IMR-90 (cell line): ENCODE measurements around the gene ARMH1. TPM values are rescaled to one million over a fixed set of nuclear protein-coding genes. Genes with fewer than 3 reads are reported as not detected.

Experiments used
- ATAC-seq: fragments of 200-7000 bp; cut with Tn5 transposase; 2 replicates; pipeline ENCODE4 v1.9.1; 2020; ENCODE audit warnings: low read depth, mild to moderate bottlenecking, moderate library complexity
- BruUV-seq: library from RNA; stranded (reverse); fragments of 400-500 nt; replicated peaks from 2 replicates; lab custom pipeline; 2021; lab: Mats Ljungman, UMichigan
- CTCF ChIA-PET: fragments of 300-600 bp; formaldehyde crosslinking; extraction: SDS; loops from one replicate; lab custom pipeline; 2021; ENCODE audit warnings: antibody characterized with exemption; lab: Yijun Ruan, JAX
- POLR2A ChIA-PET: fragments of 300-600 bp; sonication (Branson Sonifier 250); formaldehyde crosslinking; loops from one replicate; lab custom pipeline; 2022; ENCODE audit warnings: antibody characterized with exemption; ENCODE audit not compliant: unreplicated experiment; lab: Charles Lee
- DNase-seq: peaks from one replicate; pipeline ENCODE4 v3.0.0; 2013
- H2AFZ ChIP-seq: replicated peaks from 2 replicates; pipeline ENCODE3; 2013; ENCODE audit warnings: low read length, mild to moderate bottlenecking; ENCODE audit not compliant: poor library complexity
- H2AK5ac ChIP-seq: 2 replicates; pipeline ENCODE4 v1.6.1; 2013; ENCODE audit warnings: low read depth, low read length, inconsistent platforms
- H2AK9ac ChIP-seq: replicated peaks from 2 replicates; pipeline ENCODE3; 2013; ENCODE audit warnings: mild to moderate bottlenecking, low read depth, low read length, moderate library complexity; ENCODE audit not compliant: poor library complexity
- H2BK120ac ChIP-seq: 2 replicates; pipeline ENCODE4 v1.6.1; 2013; ENCODE audit warnings: low read depth, low read length, inconsistent platforms
- H2BK15ac ChIP-seq: 3 replicates; pipeline ENCODE4 v1.6.1; 2013; ENCODE audit warnings: low read depth, low read length, inconsistent platforms
- H2BK20ac ChIP-seq: 2 replicates; pipeline ENCODE4 v1.6.1; 2013; ENCODE audit warnings: low read depth, mild to moderate bottlenecking, inconsistent platforms, low read length, moderate library complexity
- H2BK5ac ChIP-seq: 2 replicates; pipeline ENCODE4 v1.6.1; 2013; ENCODE audit warnings: mild to moderate bottlenecking, low read depth, low read length, inconsistent platforms; ENCODE audit not compliant: poor library complexity, severe bottlenecking
- H3K14ac ChIP-seq: replicated peaks from 2 replicates; pipeline ENCODE4 v1.6.1; 2013; ENCODE audit warnings: low read depth, low read length, inconsistent platforms
- H3K18ac ChIP-seq: 2 replicates; pipeline ENCODE4 v1.6.1; 2013; ENCODE audit warnings: low read depth, low read length, control low read depth
- H3K23ac ChIP-seq: 2 replicates; pipeline ENCODE4 v1.6.1; 2013; ENCODE audit warnings: low read depth, low read length, inconsistent platforms
- H3K27ac ChIP-seq: 2 replicates; pipeline ENCODE4 v1.5.1; 2013; ENCODE audit warnings: mild to moderate bottlenecking, control low read depth, low read length; ENCODE audit not compliant: insufficient read depth
- H3K27me3 ChIP-seq: 2 replicates; pipeline ENCODE4 v1.6.1; 2013; ENCODE audit warnings: low read length; ENCODE audit not compliant: control insufficient read depth, insufficient read depth
- H3K36me3 ChIP-seq: 2 replicates; pipeline ENCODE4 v1.6.1; 2013; ENCODE audit warnings: low read length, mixed read lengths; ENCODE audit not compliant: control insufficient read depth, insufficient read depth
- H3K4ac ChIP-seq: 2 replicates; pipeline ENCODE4 v1.6.1; 2013; ENCODE audit warnings: low read depth, low read length, inconsistent platforms
- H3K4me1 ChIP-seq: 2 replicates; pipeline ENCODE4 v1.6.1; 2013; ENCODE audit warnings: low read length, mixed read lengths; ENCODE audit not compliant: control insufficient read depth, insufficient read depth
- H3K4me2 ChIP-seq: 2 replicates; pipeline ENCODE4 v1.6.1; 2013; ENCODE audit warnings: low read depth, mild to moderate bottlenecking, control low read depth, low read length, moderate library complexity
- H3K4me3 ChIP-seq: 2 replicates; pipeline ENCODE4 v1.5.1; 2013; ENCODE audit warnings: low read depth, mild to moderate bottlenecking, control low read depth, low read length, moderate library complexity; ENCODE audit not compliant: insufficient read depth
- H3K56ac ChIP-seq: 2 replicates; pipeline ENCODE4 v1.6.1; 2013; ENCODE audit warnings: low read length, inconsistent platforms; ENCODE audit not compliant: insufficient read depth; ENCODE audit errors: extremely low read depth
- H3K79me1 ChIP-seq, 2 experiments: 2 replicates each; pipeline ENCODE4 v1.6.1; 2013; ENCODE audit warnings: low read length in 2 of 2, inconsistent platforms in 1 of 2, low read depth in 1 of 2
- H3K9ac ChIP-seq: 2 replicates; pipeline ENCODE4 v1.6.1; 2013; ENCODE audit warnings: low read depth, low read length, control low read depth
- H3K9me1 ChIP-seq: 2 replicates; pipeline ENCODE4 v1.6.1; 2013; ENCODE audit warnings: low read length, inconsistent platforms; ENCODE audit not compliant: insufficient read depth
- H3K9me3 ChIP-seq: 2 replicates; pipeline ENCODE4 v1.6.1; 2013; ENCODE audit warnings: low read length; ENCODE audit not compliant: control insufficient read depth, insufficient read depth
- H4K20me1 ChIP-seq: 2 replicates; pipeline ENCODE4 v1.6.1; 2013; ENCODE audit warnings: low read length, inconsistent platforms; ENCODE audit not compliant: insufficient read depth
- H4K5ac ChIP-seq: 2 replicates; pipeline ENCODE4 v1.6.1; 2013; ENCODE audit warnings: mild to moderate bottlenecking, low read depth, low read length, control low read depth
- H4K8ac ChIP-seq, 2 experiments: 2 replicates each; pipeline ENCODE4 v1.6.1; 2013; ENCODE audit warnings: low read depth in 2 of 2, low read length in 2 of 2, control low read depth in 1 of 2, inconsistent platforms in 1 of 2
- H4K91ac ChIP-seq: 2 replicates; pipeline ENCODE4 v1.6.1; 2013; ENCODE audit warnings: low read depth, low read length, inconsistent platforms; ENCODE audit not compliant: insufficient read depth
- CHD1 ChIP-seq: IDR thresholded peaks from 2 replicates; pipeline ENCODE4 v1.6.1; 2012; ENCODE audit warnings: low read depth, low read length, improper control_type of control experiment
- FOS ChIP-seq: fragments of 150-350 bp; IDR thresholded peaks from 2 replicates; pipeline ENCODE4 v1.6.1; 2016; ENCODE audit warnings: low read depth, low read length
- MAFK ChIP-seq: IDR thresholded peaks from 2 replicates; pipeline ENCODE4 v1.6.1; 2012; ENCODE audit warnings: low read depth, low read length, improper control_type of control experiment
- MAZ ChIP-seq: IDR thresholded peaks from 2 replicates; pipeline ENCODE4 v1.6.1; 2012; ENCODE audit warnings: low read depth, mild to moderate bottlenecking, low read length, improper control_type of control experiment, moderate library complexity, borderline replicate concordance
- POLR2A ChIP-seq: IDR thresholded peaks from 2 replicates; pipeline ENCODE4 v1.6.1; 2012; ENCODE audit warnings: mild to moderate bottlenecking, low read depth, low read length
- RFX5 ChIP-seq: IDR thresholded peaks from 2 replicates; pipeline ENCODE4 v1.8.0; 2012; ENCODE audit warnings: low read depth, mild to moderate bottlenecking, low read length, moderate library complexity
- SMC3 ChIP-seq: fragments of 150-350 bp; IDR thresholded peaks from 2 replicates; pipeline ENCODE4 v1.6.1; 2016; ENCODE audit warnings: low read depth, mild to moderate bottlenecking, antibody characterized with exemption, low read length, moderate library complexity
- WGBS, 2 experiments: methylation state at CpG; one replicate each; pipeline versions ENCODE4 v1.1.5 to v1.1.7; 2013; ENCODE audit warnings: missing lambda C conversion rate in 2 of 2; ENCODE audit not compliant: insufficient read length in 1 of 2; ENCODE audit errors: extremely low coverage in 2 of 2; 5-methylcytosine and 5-hydroxymethylcytosine counted together
- dilution Hi-C: fragments of 300-500 bp; cut with HindIII; formaldehyde crosslinking; loops from one replicate; pipeline ENCODE4 v1.14.3; 2018; ENCODE audit warnings: low sequenced_read_pairs; ENCODE audit not compliant: unreplicated experiment
- in situ Hi-C: fragments of 300-500 bp; cut with MboI; formaldehyde crosslinking; loops from 3 replicates; pipeline ENCODE4 v1.14.3; 2019; ENCODE audit warnings: low sequenced_read_pairs, inconsistent platforms, mixed read lengths
- intact Hi-C: fragments of 100-400 bp; cut with micrococcal nuclease; formaldehyde crosslinking; loops from 2 replicates; pipeline ENCODE4 v1.10.0; 2022
- polyA plus RNA-seq, 3 experiments: library from polyadenylated mRNA; depleted of rRNA; stranded (reverse); fragments of >200 nt; gene quantifications; 2 replicates each; pipeline ENCODE4 v1.2.3, GENCODE V29; 2012; ENCODE audit warnings: low replicate concordance in 1 of 3
- total RNA-seq: library from RNA; depleted of rRNA; stranded (reverse); fragments of >200 nt; gene quantifications from 2 replicates; pipeline ENCODE4 v1.2.3, GENCODE V29; 2012
- TF ChIP-seq, protein P1 (sequence below): fragments of 150-350 bp; IDR thresholded peaks from 2 replicates; pipeline ENCODE4 v1.6.1; 2017; ENCODE audit warnings: mild to moderate bottlenecking, antibody characterized with exemption, low read length, low read depth

Gene ARMH1
- total and polyA plus RNA-seq, 2 of the 4 experiments (the other 2 are of a cell fraction): 0.36 to 0.72 TPM

DNA sequence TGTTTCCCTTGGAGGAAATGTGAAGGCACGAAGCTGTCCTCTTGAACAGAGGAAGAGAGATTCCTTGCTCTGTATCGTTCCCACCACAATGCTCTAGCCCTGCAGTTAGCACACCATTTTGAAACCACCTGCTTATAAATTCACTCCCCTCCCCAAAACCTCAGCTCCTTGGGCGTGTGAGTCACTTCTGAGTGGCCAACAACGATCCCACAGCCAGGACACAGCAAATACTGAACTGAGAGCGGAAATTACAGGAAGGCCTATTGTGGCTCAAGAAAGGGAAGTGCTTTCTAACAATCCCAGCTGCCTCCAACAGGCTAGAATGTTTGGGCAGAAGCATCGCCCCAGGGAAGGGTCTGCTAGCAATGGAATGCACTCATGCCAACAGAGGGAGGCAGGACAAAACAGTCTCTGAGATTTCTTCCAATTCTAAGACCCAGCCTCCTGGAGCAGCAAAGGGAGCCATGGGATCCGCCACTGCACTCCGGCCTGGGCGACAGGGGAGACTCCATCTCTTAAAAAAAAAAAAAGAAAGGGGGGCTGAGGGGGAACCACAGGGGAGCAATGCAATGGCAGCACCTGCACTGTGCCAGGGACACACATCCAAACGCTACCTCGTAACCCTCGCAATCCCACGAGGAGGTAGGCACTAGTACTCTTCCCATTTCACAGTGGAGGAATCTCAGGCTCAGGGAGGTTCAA is 2.1 kb upstream of the ARMH1 start:
- H3K4me2 ChIP-seq: no peak overlapping the region
- H3K9me3 ChIP-seq: no peaks in the 10 kb centered on the region
- no peak overlapping the region for H3K4ac ChIP-seq
- peak; percentile 44 for DNase-seq
- H3K4me1 ChIP-seq: peaks cover 6% of the 10 kb centered on the region
- H3K27ac ChIP-seq: no peak overlapping the region
- H4K5ac ChIP-seq: no peak overlapping the region
- POLR2A ChIA-PET: no interaction called here
- no peaks in the 10 kb centered on the region for H3K27me3 ChIP-seq
- no peak overlapping the region for H2BK5ac ChIP-seq
- H4K91ac ChIP-seq: no peak overlapping the region
- WGBS, 2 experiments: 64% methylated on average over 3 of the region's 13 CpGs; no CpG with 5 or more reads in 1 of the 2 experiments
- H4K8ac ChIP-seq: no peak overlapping the region
- no peak overlapping the region for H3K56ac ChIP-seq
- no peak overlapping the region for H3K23ac ChIP-seq
- dilution Hi-C loops (no loop called here), in situ Hi-C loops (no loop called here), intact Hi-C loops (no loop called here)
- no peak overlapping the region for H2BK15ac ChIP-seq
- H3K4me3 ChIP-seq: no peak overlapping the region
- no peak overlapping the region for H2BK20ac ChIP-seq
- H2AFZ ChIP-seq: peak overlapping the region; percentile 77
- no peak overlapping the region for H3K14ac ChIP-seq
- no peaks in the 10 kb centered on the region for H4K20me1 ChIP-seq
- ATAC-seq: no peak
- TF ChIP-seq RFX5: no peak
- TF ChIP-seq MAFK: no peak
- TF ChIP-seq, protein P1, sequence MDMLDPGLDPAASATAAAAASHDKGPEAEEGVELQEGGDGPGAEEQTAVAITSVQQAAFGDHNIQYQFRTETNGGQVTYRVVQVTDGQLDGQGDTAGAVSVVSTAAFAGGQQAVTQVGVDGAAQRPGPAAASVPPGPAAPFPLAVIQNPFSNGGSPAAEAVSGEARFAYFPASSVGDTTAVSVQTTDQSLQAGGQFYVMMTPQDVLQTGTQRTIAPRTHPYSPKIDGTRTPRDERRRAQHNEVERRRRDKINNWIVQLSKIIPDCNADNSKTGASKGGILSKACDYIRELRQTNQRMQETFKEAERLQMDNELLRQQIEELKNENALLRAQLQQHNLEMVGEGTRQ: no peak
- no peak for TF ChIP-seq SMC3
- TF ChIP-seq POLR2A: no peak
- TF ChIP-seq MAZ: no peak
- no peak for TF ChIP-seq FOS
- TF ChIP-seq CHD1: no peak
- H3K18ac ChIP-seq: no peak overlapping the region
- H2AK9ac ChIP-seq: no peak overlapping the region
- H2BK120ac ChIP-seq: no peak overlapping the region
- peaks cover 5 to 10% of the 10 kb centered on the region in 2 experiments; a peak in 2 of 4 replicates for H3K79me1 ChIP-seq
- no peak overlapping the region for H3K9ac ChIP-seq
- no peaks in the 10 kb centered on the region for H3K36me3 ChIP-seq
- CTCF ChIA-PET: interaction anchor here (0.6 kb wide), 2 partner anchors 32 to 58 kb away, joined by 3 read pairs; no protein-coding TSS in a partner anchor
- H3K9me1 ChIP-seq: peaks cover 6% of the 10 kb centered on the region
- H2AK5ac ChIP-seq: no peak overlapping the region; the same call in 1 of the 2 replicates
- BruUV-seq: no TSS peak
